Liver (tissue), 3 donors: ENCODE measurements around the gene DMD.

Experiments used
- RAD21 ChIP-seq, 2 donors: IDR thresholded peaks; 2 replicates each; pipeline ENCODE4 v1.6.1; 2016; ENCODE audit warnings: antibody characterized with exemption in 2 of 2, mild to moderate bottlenecking in 2 of 2
- TF ChIP-seq, protein P1 (sequence below): fragments of 150-350 bp; IDR thresholded peaks from 2 replicates; pipeline ENCODE4 v1.5.1; 2017; ENCODE audit warnings: improper control_type of control experiment, low read depth, low read length; ENCODE audit not compliant: missing input control
- TF ChIP-seq, protein P2 (sequence below): IDR thresholded peaks from 2 replicates; pipeline ENCODE4 v1.6.1; 2016; ENCODE audit warnings: antibody characterized with exemption, mild to moderate bottlenecking
- donor health status: healthy.
- donor health status: healthy.

DNA sequence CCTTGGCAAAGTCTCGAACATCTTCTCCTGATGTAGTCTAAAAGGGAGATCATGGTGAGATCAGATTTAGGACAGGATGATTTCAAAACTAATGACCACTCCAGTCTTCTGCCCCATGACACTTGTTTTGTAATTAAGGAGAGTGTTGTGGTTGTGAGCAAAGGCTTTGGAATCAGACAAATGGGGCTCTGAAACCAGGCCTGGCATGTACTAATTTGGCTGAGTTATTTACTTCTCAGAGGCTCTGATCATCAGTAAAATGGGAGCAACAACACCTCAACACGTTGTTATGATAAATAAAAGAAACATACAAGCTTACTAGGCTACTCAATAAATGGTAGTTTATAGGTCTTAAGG, 2032.6 kb downstream of the DMD start:
- TF ChIP-seq, protein P1, sequence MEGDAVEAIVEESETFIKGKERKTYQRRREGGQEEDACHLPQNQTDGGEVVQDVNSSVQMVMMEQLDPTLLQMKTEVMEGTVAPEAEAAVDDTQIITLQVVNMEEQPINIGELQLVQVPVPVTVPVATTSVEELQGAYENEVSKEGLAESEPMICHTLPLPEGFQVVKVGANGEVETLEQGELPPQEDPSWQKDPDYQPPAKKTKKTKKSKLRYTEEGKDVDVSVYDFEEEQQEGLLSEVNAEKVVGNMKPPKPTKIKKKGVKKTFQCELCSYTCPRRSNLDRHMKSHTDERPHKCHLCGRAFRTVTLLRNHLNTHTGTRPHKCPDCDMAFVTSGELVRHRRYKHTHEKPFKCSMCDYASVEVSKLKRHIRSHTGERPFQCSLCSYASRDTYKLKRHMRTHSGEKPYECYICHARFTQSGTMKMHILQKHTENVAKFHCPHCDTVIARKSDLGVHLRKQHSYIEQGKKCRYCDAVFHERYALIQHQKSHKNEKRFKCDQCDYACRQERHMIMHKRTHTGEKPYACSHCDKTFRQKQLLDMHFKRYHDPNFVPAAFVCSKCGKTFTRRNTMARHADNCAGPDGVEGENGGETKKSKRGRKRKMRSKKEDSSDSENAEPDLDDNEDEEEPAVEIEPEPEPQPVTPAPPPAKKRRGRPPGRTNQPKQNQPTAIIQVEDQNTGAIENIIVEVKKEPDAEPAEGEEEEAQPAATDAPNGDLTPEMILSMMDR: no peak
- no peak for TF ChIP-seq RAD21 (IDR thresholded peaks at IDR 0.05)
- TF ChIP-seq, protein P2, sequence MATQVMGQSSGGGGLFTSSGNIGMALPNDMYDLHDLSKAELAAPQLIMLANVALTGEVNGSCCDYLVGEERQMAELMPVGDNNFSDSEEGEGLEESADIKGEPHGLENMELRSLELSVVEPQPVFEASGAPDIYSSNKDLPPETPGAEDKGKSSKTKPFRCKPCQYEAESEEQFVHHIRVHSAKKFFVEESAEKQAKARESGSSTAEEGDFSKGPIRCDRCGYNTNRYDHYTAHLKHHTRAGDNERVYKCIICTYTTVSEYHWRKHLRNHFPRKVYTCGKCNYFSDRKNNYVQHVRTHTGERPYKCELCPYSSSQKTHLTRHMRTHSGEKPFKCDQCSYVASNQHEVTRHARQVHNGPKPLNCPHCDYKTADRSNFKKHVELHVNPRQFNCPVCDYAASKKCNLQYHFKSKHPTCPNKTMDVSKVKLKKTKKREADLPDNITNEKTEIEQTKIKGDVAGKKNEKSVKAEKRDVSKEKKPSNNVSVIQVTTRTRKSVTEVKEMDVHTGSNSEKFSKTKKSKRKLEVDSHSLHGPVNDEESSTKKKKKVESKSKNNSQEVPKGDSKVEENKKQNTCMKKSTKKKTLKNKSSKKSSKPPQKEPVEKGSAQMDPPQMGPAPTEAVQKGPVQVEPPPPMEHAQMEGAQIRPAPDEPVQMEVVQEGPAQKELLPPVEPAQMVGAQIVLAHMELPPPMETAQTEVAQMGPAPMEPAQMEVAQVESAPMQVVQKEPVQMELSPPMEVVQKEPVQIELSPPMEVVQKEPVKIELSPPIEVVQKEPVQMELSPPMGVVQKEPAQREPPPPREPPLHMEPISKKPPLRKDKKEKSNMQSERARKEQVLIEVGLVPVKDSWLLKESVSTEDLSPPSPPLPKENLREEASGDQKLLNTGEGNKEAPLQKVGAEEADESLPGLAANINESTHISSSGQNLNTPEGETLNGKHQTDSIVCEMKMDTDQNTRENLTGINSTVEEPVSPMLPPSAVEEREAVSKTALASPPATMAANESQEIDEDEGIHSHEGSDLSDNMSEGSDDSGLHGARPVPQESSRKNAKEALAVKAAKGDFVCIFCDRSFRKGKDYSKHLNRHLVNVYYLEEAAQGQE: no peak
